Activated gamma-delta T cell treated with anti-CD3 and anti-CD28 coated beads, Interleukin-2, amount 50 U/mL, for 16 hours (primary cell): Measurements from ENCODE around the gene ULBP1.
"Not testable (repeated sequence)": the region's sequence is repeated elsewhere in the genome, so short reads cannot be mapped to it uniquely, and the experiment has no call there.

Source experiments
- DNase-seq: peaks from one replicate; pipeline ENCODE4 v3.0.0-alpha.2; 2020; ENCODE audit warnings: low read depth

The ULBP1 gene

GRCh38 chr6:149933461-149933860 is 30.3 kb upstream of the ULBP1 start:
- DNase-seq: no peak

DNA sequence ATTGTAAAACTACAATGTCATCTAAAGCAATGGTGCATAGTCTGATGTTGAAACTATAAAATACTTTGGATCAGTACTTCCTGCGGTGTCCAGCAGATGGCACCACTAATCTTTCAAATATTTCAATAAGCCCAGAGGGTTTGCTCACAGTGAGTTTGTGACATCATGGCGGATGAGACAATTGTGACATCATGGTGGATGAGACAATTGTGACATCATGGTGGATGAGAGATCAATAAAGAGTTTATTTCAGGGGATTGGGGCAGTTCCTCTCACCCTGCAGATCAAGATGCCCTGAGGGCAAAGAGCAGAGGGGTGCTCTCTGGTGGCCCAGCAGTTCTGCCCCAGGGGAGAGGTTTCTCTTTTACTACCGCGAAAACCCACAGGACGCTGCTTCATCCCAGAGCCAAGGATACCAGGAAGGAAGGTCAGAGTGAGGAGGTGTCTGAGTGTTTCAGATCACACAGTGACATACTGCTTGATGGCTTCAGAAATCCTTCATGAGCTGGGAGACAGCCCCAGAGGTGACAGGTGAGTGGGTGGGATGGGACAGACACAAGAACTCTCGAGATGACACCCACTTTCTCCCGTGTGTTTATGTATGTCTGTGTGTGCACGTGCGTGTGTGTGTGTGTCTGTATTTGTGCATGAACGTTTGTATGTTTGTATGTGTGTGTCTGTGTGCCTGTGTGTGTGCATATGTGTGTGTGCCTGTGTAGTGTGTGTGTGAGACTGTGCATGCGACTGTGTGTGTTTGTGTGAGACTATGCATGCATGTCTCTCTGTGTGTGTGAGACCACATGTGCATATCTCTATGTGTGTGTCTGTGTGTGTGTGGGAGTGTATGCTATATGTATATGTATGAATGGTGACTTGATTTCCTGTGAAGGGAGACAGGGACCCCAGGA is 29.2 kb upstream of the ULBP1 start:
- peak; percentile 57 for DNase-seq

DNA sequence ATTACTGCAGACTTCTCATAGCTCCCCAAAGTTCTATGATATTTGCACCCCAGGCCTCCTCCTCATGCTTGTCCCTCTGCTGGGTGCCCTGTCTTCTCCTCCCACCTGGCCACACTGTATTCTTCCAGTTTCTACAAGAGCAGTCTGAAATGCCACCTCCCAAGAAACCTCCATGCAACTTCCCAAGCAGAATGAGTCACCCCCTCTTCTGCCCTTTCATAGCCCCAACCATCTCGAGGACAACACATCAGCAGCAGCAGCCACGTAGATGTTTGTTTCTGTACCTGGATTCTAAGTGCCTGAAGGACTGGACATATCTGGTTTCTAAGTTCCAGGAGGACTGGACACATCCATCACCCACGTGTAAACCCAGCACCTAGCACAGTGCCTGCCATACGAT is 28.5 kb upstream of the ULBP1 start:
- no peak for DNase-seq

DNA sequence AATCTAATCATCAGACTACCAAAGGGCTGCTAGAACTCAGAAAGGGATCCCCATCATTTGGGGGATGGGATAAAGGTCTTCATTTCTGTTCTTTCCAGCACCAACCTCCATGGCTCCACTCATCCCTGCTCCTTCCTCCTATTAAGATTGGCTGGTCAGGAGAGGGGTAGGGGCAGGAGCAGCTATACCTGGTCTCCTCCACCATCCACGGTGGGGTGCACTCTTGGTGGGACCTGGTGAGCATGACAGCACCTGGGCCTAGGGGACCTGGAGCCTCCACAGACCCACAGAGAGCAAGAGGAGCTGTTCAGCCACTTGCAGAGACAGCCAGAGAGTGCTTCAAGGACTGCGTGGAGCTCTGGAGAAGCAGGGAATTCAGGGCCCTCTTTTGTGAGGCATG is 28.1 kb upstream of the ULBP1 start:
- DNase-seq: no peak

DNA sequence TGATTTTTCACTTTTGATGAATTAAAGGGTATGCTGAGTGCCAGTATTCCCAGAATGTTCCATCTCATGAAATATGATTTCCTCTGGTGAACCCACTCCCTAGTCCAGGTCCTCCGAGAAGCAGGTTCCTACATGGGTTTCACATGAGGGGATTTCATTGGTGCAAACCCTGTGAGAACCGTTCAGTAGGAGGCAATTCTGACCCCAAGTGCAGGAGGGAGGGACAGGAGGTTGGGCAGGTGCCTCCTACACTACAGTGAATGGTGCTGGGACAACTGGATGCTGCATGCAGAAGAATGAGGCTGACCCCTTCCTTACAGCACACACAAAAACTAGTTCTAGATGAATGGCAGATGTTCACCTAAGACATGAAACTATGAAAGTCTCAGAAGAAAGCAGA is 27.0 kb upstream of the ULBP1 start:
- DNase-seq: no peak

DNA sequence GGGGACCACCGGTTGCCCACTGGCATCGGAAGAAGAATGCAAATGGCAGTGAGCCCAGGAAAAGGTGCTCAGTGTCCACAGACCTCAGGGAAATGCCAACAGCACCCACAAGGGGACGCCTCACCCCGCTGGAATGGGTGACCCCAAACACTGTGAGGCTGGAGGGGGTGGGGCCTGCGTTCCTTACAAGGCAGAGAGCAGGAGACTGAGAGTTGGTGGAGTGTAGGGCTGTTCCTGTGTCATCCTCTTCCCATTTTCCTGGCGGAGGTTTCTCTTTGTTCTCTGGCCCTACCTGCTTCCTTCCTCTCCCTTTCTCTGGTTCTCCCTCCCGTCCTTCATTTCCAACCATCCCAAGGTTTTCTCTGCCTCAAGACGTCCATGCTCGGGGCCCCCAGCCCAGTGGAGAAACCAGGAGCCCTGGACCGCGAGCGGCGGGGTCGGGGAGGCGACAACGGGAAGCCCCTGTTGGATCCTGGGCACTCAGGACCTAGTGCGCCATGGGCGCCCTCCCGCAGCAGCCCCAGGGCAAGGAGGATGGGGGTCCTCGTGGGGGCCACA is 25.7 kb upstream of the ULBP1 start:
- DNase-seq: not testable (repeated sequence)

DNA sequence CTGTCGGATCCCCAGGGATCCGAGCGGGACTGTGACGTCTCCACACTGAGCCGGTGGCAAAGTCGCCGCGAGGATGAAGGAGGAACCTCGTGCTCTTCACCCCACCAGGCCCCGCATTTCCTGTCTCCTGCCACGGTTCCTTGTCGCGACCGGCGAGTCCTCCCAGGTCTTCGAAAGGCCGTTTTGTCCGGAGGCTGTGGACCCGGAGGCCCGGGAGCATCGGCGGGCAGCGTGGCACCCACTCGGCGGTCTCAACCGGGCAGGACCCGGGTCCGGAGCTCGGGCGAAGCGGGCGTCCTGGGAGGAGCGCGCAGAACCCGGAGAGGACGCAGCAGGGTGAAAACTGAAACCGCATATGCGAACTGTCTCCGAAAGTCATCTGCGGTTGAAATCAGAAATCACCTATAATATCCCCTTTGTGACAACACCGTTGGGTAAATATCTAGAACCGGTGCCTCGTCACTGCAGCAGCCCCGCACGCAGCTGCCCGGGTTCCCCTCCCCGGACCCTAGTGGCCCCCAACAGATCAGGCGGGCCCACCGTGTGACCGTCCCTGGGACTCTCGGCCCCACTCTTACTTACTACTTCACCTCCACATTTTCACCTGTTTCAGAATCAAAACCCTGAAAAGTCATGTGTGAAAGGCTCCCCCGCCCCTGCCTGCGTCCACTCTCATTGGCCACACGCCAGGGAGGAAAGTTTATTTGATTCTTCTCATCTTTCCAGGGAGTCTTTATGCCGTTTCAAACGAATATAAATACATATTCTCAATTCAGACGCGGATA is 25.0 kb upstream of the ULBP1 start:
- no peak for DNase-seq

DNA sequence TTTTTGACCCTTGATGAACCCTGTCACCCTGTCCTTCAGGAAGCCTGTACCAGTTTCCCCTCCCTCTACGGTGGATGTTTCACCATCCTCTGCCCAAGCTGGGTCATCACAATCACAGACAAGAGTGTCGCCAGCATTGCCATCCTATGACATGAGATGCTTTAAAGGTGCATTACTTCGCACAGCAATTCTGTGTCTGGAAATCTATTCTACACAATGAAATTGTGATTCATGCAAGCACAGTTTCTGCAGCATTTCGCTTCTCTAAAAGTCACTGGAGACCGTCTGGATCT is 24.4 kb upstream of the ULBP1 start:
- DNase-seq: no peak

GRCh38 chr6:149939909-149940671 is 23.7 kb upstream of the ULBP1 start:
- no peak for DNase-seq

DNA sequence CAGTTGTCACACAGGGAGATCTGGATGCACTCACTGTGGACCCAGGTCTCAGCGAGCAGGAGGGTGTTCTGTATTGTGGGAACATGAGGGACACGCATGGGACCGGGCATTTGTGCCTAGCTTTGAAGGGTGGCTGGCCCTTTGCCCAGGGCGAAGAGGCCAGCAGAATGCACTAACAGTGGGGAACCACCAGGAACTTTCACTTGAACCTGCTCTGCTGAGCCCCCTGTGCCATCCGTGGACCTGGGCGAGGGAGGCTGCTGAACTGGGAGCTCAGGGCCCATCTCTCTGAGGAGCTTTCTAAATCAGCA is 23.1 kb upstream of the ULBP1 start:
- no peak for DNase-seq

DNA sequence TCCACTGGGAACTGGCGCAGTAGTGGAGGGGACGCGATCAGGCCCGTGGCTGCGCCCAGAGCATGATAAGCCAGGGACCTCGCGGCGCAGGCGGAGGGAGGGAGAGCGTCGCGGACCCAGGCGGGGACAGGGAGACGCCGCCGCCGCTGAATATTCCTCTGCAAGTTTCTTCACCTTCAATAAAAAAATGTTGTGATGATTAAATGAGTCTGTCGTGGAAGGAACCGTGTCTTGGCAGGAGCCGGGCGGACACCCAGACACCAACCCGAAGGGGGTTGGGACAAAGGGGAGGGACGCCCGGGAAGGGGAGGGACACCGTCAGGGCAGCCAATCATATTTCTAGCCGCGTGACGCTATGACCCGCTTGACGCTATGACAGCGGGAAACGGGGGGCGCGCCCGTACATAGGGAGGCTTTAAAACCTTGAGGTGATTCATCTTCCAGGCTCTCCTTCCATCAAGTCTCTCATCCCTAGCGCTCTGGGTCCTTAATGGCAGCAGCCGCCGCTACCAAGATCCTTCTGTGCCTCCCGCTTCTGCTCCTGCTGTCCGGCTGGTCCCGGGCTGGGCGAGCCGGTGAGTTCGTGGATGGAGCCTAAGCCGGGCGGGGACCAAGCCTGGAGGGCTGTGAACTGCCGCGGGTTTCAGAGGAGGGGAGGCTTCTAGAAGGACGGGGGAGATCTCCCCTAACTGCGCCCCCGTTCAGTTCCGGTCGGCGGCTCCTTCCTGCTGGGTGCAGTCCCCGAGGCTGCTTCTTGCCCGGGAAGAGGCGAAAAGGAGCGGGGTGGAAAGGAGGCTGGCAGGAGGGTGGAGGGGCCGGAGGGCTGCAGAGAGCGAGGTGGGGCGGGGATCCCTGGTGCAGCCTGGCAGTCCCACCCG is 21.9 kb upstream of the ULBP1 start, which contains the start of gene ULBP2:
Gene ULBP2 (plus strand): TSS at position 432 of the 878 bp plus-strand sequence. CDS start 59 bp downstream, at position 491.
- DNase-seq: peak; percentile 83

- DNase-seq: no peak
Measured at GRCh38 chr6:149942461-149942829, 21.3 kb upstream of the ULBP1 start.

- not testable (repeated sequence) for DNase-seq
Measured at GRCh38 chr6:149943321-149943720, 20.4 kb upstream of the ULBP1 start.

- DNase-seq: not testable (repeated sequence)
Measured at GRCh38 chr6:149945276-149945675, 18.5 kb upstream of the ULBP1 start.

- DNase-seq: not testable (repeated sequence)
Measured at GRCh38 chr6:149946631-149947030, 17.1 kb upstream of the ULBP1 start.

DNA sequence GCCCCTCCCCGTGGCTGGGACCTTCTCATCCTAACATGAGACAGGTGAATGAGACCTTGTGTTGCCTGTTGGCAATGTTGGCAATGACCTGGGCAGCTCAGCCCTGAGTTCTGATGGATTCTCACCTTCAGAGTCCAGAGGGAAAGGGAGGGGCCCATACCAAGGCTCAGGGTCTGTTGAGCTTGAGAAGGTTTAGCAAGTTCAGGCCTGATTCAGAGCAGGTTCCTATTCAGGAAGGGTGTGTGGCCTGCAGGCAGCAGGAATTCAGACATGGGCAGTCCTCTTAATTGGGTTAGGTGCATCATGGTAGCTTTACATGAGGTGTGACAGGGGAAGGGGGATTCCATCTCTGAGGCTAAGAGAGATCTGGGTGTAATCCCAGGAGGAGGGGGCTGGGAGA is 16.2 kb upstream of the ULBP1 start:
- not testable (repeated sequence) for DNase-seq

DNA sequence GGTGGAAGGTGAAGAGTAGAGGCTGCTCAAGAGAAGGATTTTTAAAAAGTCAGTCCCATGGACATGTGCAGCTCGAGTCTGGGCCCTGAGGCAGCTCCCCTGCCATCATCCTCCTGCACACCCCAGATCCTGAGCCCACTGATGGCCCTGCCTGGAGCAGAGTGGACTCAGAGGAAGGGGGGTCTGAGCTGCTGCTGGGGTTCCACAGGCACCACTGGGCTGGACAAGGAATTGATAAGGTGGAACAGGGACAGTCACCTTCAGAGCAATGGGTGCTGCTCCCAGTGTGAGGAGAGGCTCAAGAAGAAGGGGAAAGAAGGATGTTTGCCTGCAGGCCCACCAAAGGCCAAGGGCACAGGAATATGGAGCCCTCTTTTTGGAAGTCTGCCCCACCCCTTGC is 15.7 kb upstream of the ULBP1 start:
- no peak for DNase-seq

DNA sequence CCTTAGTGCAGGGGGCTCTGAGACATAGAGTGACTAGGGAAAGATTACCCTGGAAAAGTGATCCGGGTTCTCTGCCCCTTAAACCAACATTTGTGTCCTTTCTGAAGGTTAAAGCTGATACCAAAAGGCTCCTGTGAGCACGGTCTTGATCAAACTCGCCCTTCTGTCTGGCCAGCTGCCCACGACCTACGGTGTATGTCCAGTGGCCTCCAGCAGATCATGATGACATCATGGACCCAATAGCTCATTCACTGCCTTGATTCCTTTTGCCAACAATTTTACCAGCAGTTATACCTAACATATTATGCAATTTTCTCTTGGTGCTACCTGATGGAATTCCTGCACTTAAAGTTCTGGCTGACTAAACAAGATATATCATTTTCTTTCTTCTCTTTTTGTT is 15.1 kb upstream of the ULBP1 start:
- no peak for DNase-seq

DNA sequence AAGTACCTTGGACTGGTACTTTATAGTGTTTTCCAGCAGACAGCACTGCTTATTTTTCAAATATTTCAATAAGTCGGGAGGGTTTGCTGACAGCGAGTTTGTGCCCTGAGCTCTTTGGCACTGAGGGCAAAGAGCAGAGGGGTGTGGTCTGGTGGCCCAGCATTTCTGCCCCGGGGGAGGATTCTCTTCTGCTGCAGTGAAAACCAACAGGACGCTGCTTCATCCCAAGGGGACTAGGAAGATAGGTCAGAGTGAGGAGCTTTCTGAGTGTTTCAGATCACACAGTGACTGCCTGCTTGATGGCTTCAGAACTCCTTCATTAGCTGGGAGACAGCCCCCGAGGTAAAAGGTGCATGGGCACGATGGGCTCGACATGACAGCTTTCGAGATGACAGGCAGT is 13.3 kb upstream of the ULBP1 start:
- no peak for DNase-seq

GRCh38 chr6:149951096-149951495 is 12.6 kb upstream of the ULBP1 start:
- no peak for DNase-seq

DNA sequence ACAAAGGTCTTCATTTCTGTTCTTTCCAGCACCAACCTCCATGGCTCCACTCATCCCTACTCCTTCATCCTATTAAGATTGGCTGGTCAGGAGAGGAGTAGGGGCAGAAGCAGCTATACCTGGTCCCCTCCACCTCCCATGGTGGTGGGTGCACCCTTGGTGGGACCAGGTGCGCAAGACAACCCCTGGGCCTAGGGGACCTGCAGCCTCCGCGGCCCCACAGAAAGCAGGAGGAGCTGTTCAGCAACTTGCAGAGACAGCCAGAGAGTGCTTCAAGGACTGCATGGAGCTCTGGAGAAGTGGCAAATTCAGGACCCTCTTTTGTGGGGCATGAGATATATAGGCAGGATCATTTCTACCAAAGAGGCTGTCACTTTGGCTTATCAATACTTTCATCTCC is 12.1 kb upstream of the ULBP1 start:
- DNase-seq: no peak
